ENCODE data around the gene POLDIP2. TPM values are rescaled to one million over a fixed set of nuclear protein-coding genes. Genes with fewer than 3 reads are reported as not detected.

The POLDIP2 gene
- total and polyA plus RNA-seq, 2 of the 13 experiments (the other 11 are each of a cell fraction or from before 2014, with no cell fraction given): 85.9 to 114 TPM

GRCh38 chr17:28357061-28357900 is at the start of gene POLDIP2 (continued):
- TF ChIP-seq, protein P1, sequence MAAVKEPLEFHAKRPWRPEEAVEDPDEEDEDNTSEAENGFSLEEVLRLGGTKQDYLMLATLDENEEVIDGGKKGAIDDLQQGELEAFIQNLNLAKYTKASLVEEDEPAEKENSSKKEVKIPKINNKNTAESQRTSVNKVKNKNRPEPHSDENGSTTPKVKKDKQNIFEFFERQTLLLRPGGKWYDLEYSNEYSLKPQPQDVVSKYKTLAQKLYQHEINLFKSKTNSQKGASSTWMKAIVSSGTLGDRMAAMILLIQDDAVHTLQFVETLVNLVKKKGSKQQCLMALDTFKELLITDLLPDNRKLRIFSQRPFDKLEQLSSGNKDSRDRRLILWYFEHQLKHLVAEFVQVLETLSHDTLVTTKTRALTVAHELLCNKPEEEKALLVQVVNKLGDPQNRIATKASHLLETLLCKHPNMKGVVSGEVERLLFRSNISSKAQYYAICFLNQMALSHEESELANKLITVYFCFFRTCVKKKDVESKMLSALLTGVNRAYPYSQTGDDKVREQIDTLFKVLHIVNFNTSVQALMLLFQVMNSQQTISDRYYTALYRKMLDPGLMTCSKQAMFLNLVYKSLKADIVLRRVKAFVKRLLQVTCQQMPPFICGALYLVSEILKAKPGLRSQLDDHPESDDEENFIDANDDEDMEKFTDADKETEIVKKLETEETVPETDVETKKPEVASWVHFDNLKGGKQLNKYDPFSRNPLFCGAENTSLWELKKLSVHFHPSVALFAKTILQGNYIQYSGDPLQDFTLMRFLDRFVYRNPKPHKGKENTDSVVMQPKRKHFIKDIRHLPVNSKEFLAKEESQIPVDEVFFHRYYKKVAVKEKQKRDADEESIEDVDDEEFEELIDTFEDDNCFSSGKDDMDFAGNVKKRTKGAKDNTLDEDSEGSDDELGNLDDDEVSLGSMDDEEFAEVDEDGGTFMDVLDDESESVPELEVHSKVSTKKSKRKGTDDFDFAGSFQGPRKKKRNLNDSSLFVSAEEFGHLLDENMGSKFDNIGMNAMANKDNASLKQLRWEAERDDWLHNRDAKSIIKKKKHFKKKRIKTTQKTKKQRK (IDR thresholded peaks at IDR 0.05; ENCODE audit: low read length): no peak
- TF ChIP-seq NFAT5 (CRISPR knock-in tag; IDR thresholded peaks at IDR 0.05) (0 out of 2 replicates have a peak, but pooled peaks have one; percentile 34), FOXC1 (CRISPR knock-in tag; IDR thresholded peaks at IDR 0.05; ENCODE audit: borderline replicate concordance) (no peak; the same call in 1 of the 2 replicates), ZNF234 (CRISPR knock-in tag; conservative IDR thresholded peaks at IDR 0.05) (no peak; the same call in 1 of the 2 replicates), SNAPC2 (CRISPR knock-in tag; IDR thresholded peaks at IDR 0.05) (peak; percentile 92), CBX2 (IDR thresholded peaks at IDR 0.05; ENCODE audit: low read depth, low read length) (no peak), CBX2 (CRISPR knock-in tag; IDR thresholded peaks at IDR 0.05; ENCODE audit: low read depth) (no peak), ZNF142 (CRISPR knock-in tag; IDR thresholded peaks at IDR 0.05) (peak; percentile 95)
- TF ChIP-seq, protein P2, sequence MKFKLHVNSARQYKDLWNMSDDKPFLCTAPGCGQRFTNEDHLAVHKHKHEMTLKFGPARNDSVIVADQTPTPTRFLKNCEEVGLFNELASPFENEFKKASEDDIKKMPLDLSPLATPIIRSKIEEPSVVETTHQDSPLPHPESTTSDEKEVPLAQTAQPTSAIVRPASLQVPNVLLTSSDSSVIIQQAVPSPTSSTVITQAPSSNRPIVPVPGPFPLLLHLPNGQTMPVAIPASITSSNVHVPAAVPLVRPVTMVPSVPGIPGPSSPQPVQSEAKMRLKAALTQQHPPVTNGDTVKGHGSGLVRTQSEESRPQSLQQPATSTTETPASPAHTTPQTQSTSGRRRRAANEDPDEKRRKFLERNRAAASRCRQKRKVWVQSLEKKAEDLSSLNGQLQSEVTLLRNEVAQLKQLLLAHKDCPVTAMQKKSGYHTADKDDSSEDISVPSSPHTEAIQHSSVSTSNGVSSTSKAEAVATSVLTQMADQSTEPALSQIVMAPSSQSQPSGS (CRISPR knock-in tag; IDR thresholded peaks at IDR 0.05): peak; percentile 83; the same call in 1 of the 2 replicates
